ENCODE data around the gene EVL. TPM values are rescaled to one million over a fixed set of nuclear protein-coding genes. Genes with fewer than 3 reads are reported as not detected.

The EVL gene
- total RNA-seq, 2 experiments from 2014 or later = 660 to 678 TPM

GRCh38 chr14:100071545-100071944 lies 6.3 kb downstream of the EVL start:
- intact Hi-C loops (cut with DNase I, micrococcal nuclease) = loop anchor here in 1 of 2 experiments (5.0 kb wide), 1 partner anchor 121 kb away; no protein-coding TSS in a partner anchor
- ChIA-PET CTCF (interaction anchor here (1.6 to 31.7 kb wide), 4 partner anchors 14 to 121 kb away, joined by 6 to 1090 read pairs (median 24); no protein-coding TSS in a partner anchor), POLR2A (interaction anchor here (1.2 to 49.3 kb wide), 6 partner anchors 10 to 170 kb away, joined by 3 to 1638 read pairs (median 8); partner anchors contain the start of gene EVL)
- no peak for ATAC-seq (ENCODE audit: poor library complexity)
- Mint-ChIP-seq H3K4me3 (peak overlapping the region; percentile 67), H3K27me3 (no peaks in the 10 kb centered on the region), H3K4me1 (ENCODE audit: low read depth) (peaks cover 88% of the 10 kb centered on the region), H3K9me3 (no peaks in the 10 kb centered on the region), H3K36me3 (ENCODE audit: low read depth) (peaks cover 96% of the 10 kb centered on the region), H3K27ac (peak overlapping the region; percentile 98)
- H3K4me3 ChIP-seq (ENCODE audit: low read length) = peak overlapping the region; percentile 77
- H3K27ac ChIP-seq (ENCODE audit: low read depth in 1 of 2, low read length in 2 of 2) = peak overlapping the region in 1 of 2 donors; percentile 96
- DNase-seq = peak in 5 of 14 experiments; percentile 49 to 56 (median 55)
- H3K9me3 ChIP-seq (ENCODE audit: control insufficient read depth in 1 of 2, insufficient read depth in 1 of 2, low read length in 2 of 2) = no peaks in the 10 kb centered on the region
- peaks cover 77% of the 10 kb centered on the region for H3K36me3 ChIP-seq (ENCODE audit: insufficient read depth, low read length)
- no peaks in the 10 kb centered on the region for H3K27me3 ChIP-seq (ENCODE audit: control insufficient read depth in 1 of 2, insufficient read depth in 2 of 2, low read length in 2 of 2)
- no peak for TF ChIP-seq CTCF (IDR thresholded peaks at IDR 0.05)
- H3K4me1 ChIP-seq (ENCODE audit: insufficient read depth, low read length) = peaks cover 86% of the 10 kb centered on the region

GRCh38 chr14:100072783-100073346 lies 7.6 kb downstream of the EVL start:
- ChIA-PET CTCF (interaction anchor here (0.6 to 31.7 kb wide), 12 partner anchors 11 to 158 kb away, joined by 3 to 1090 read pairs (median 5); no protein-coding TSS in a partner anchor), POLR2A (interaction anchor here (0.6 to 49.3 kb wide), 7 partner anchors 11 to 165 kb away, joined by 3 to 1638 read pairs (median 6); partner anchors contain the start of gene EVL)
- DNase-seq (peak; percentile 56 to 89 (median 67)), ATAC-seq (ENCODE audit: poor library complexity) (peak; percentile 6)
- no peaks in the 10 kb centered on the region for H3K27me3 Mint-ChIP-seq
- H3K4me3 ChIP-seq (ENCODE audit: low read length) = peak overlapping the region; percentile 77
- H3K27ac ChIP-seq (ENCODE audit: low read depth in 1 of 2, low read length in 2 of 2) = peak overlapping the region; percentile 64 to 96
- peak; percentile 75 for TF ChIP-seq CTCF (IDR thresholded peaks at IDR 0.05)
- H3K4me1 ChIP-seq (ENCODE audit: insufficient read depth, low read length) = peaks cover 92% of the 10 kb centered on the region
- no peaks in the 10 kb centered on the region for H3K9me3 ChIP-seq (ENCODE audit: control insufficient read depth in 1 of 2, insufficient read depth in 1 of 2, low read length in 2 of 2)
- peak overlapping the region; percentile 98 for H3K27ac Mint-ChIP-seq
- peak overlapping the region; percentile 84 for H3K4me3 Mint-ChIP-seq
- H3K27me3 ChIP-seq (ENCODE audit: control insufficient read depth in 1 of 2, insufficient read depth in 2 of 2, low read length in 2 of 2) = no peaks in the 10 kb centered on the region
- H3K36me3 Mint-ChIP-seq (ENCODE audit: low read depth) = peaks cover 94% of the 10 kb centered on the region
- no peaks in the 10 kb centered on the region for H3K9me3 Mint-ChIP-seq
- peaks cover 92% of the 10 kb centered on the region for H3K4me1 Mint-ChIP-seq (ENCODE audit: low read depth)
- intact Hi-C loops (cut with DNase I, micrococcal nuclease) = loop anchor here (1.0 to 5.0 kb wide), 5 partner anchors 15 to 119 kb away; no protein-coding TSS in a partner anchor
- H3K36me3 ChIP-seq (ENCODE audit: insufficient read depth, low read length) = peaks cover 80% of the 10 kb centered on the region

- intact Hi-C loops (cut with DNase I, micrococcal nuclease) = loop anchor here in 1 of 2 experiments (2.0 to 5.0 kb wide), 2 partner anchors 91 to 118 kb away; no protein-coding TSS in a partner anchor
- no peaks in the 10 kb centered on the region for H3K9me3 ChIP-seq (ENCODE audit: control insufficient read depth in 1 of 2, insufficient read depth in 1 of 2, low read length in 2 of 2)
- Mint-ChIP-seq H3K36me3 (ENCODE audit: low read depth) (peaks cover 92% of the 10 kb centered on the region), H3K4me3 (peak overlapping the region; percentile 84), H3K27ac (peak overlapping the region; percentile 98), H3K9me3 (no peaks in the 10 kb centered on the region), H3K27me3 (no peaks in the 10 kb centered on the region), H3K4me1 (ENCODE audit: low read depth) (peaks cover 92% of the 10 kb centered on the region)
- ATAC-seq (ENCODE audit: poor library complexity) = no peak
- TF ChIP-seq CTCF (IDR thresholded peaks at IDR 0.05) = no peak
- ChIA-PET CTCF (interaction anchor here (1.3 to 31.7 kb wide), 4 partner anchors 17 to 119 kb away, joined by 5 to 1090 read pairs (median 12); no protein-coding TSS in a partner anchor), POLR2A (interaction anchor here (1.3 to 49.3 kb wide), 4 partner anchors 12 to 119 kb away, joined by 4 to 1638 read pairs (median 822); partner anchors contain the start of gene EVL)
- peaks cover 88% of the 10 kb centered on the region for H3K36me3 ChIP-seq (ENCODE audit: insufficient read depth, low read length)
- no peaks in the 10 kb centered on the region for H3K27me3 ChIP-seq (ENCODE audit: control insufficient read depth in 1 of 2, insufficient read depth in 2 of 2, low read length in 2 of 2)
- peak overlapping the region; percentile 67 to 96 for H3K27ac ChIP-seq (ENCODE audit: low read depth in 1 of 2, low read length in 2 of 2)
- H3K4me3 ChIP-seq (ENCODE audit: low read length) = peak overlapping the region; percentile 77
- no peak for DNase-seq
- peaks cover 94% of the 10 kb centered on the region for H3K4me1 ChIP-seq (ENCODE audit: insufficient read depth, low read length)
Observed at GRCh38 chr14:100073576-100074430, 8.6 kb downstream of the EVL start.
